ENCODE measurements around the gene EPPIN. TPM values are rescaled to one million over a fixed set of nuclear protein-coding genes. Genes with fewer than 3 reads are reported as not detected.

Gene EPPIN
- polyA plus RNA-seq, 4 donors, result 0.08 to 0.65 (median 0.31) TPM

Other genes starting within 250 kb of the EPPIN start
- gene RBPJL, start 240.6 kb downstream of the EPPIN start, polyA plus RNA-seq (ENCODE audit: insufficient read length in 4 of 4), result not detected
- under 1 TPM; 0.19 to 0.52 (median 0.31) TPM for gene MATN4, start 239.1 kb downstream of the EPPIN start, polyA plus RNA-seq (ENCODE audit: insufficient read length in 4 of 4)
- gene SDC4, start 199.0 kb downstream of the EPPIN start, polyA plus RNA-seq (ENCODE audit: insufficient read length in 4 of 4), result 100 to 1,000 TPM; 152 to 172 (median 165) TPM
- gene SYS1, start 184.2 kb downstream of the EPPIN start, polyA plus RNA-seq (ENCODE audit: insufficient read length in 4 of 4), result 10 to 100 TPM; 29.0 to 35.9 (median 34.5) TPM
- 1 to 10 TPM in 2 of 4 donors, under 1 TPM in 2; 0.97 to 2.2 (median 1.5) TPM for gene TP53TG5, start 169.1 kb downstream of the EPPIN start, polyA plus RNA-seq (ENCODE audit: insufficient read length in 4 of 4)
- 10 to 100 TPM; 21.9 to 26.2 (median 24.5) TPM for gene DBNDD2, start 139.1 kb downstream of the EPPIN start, polyA plus RNA-seq (ENCODE audit: insufficient read length in 4 of 4)
- 100 to 1,000 TPM in 2 of 4 donors, 10 to 100 TPM in 2; 91.4 to 116 (median 102) TPM for gene PIGT, start 131.3 kb downstream of the EPPIN start, polyA plus RNA-seq (ENCODE audit: insufficient read length in 4 of 4)
- gene WFDC2, start 77.6 kb downstream of the EPPIN start, polyA plus RNA-seq (ENCODE audit: insufficient read length in 4 of 4), result 100 to 1,000 TPM; 156 to 270 (median 212) TPM
- gene SPINT3, start 31.8 kb downstream of the EPPIN start, polyA plus RNA-seq (ENCODE audit: insufficient read length in 4 of 4), result not detected
- not detected for gene WFDC6, start 7.9 kb downstream of the EPPIN start, polyA plus RNA-seq (ENCODE audit: insufficient read length in 4 of 4)
- under 1 TPM in 1 of 4 donors, not detected in 3; 0.27 TPM for gene WFDC8, start 31.9 kb upstream of the EPPIN start, polyA plus RNA-seq (ENCODE audit: insufficient read length in 4 of 4)
- gene WFDC10A, start 82.3 kb upstream of the EPPIN start, polyA plus RNA-seq (ENCODE audit: insufficient read length in 4 of 4), result not detected
- not detected for gene WFDC9, start 83.9 kb upstream of the EPPIN start, polyA plus RNA-seq (ENCODE audit: insufficient read length in 4 of 4)
- gene WFDC11, start 122.8 kb upstream of the EPPIN start, polyA plus RNA-seq (ENCODE audit: insufficient read length in 4 of 4), result under 1 TPM in 1 of 4 donors, not detected in 3; 0.27 TPM
- gene WFDC13, start 154.6 kb upstream of the EPPIN start, polyA plus RNA-seq (ENCODE audit: insufficient read length in 4 of 4), result not detected
- gene WFDC10B, start 157.6 kb upstream of the EPPIN start, polyA plus RNA-seq (ENCODE audit: insufficient read length in 4 of 4), result not detected
- gene SPINT4, start 174.9 kb upstream of the EPPIN start, polyA plus RNA-seq (ENCODE audit: insufficient read length in 4 of 4), result not detected
- gene WFDC3, start 244.5 kb upstream of the EPPIN start, polyA plus RNA-seq (ENCODE audit: insufficient read length in 4 of 4), result 1 to 10 TPM; 1.0 to 2.2 (median 1.7) TPM
- 10 to 100 TPM; 34.9 to 46.2 (median 39.1) TPM for gene DNTTIP1, start 244.6 kb upstream of the EPPIN start, polyA plus RNA-seq (ENCODE audit: insufficient read length in 4 of 4)